ENCODE data around the gene CYS1.

The CYS1 gene

GRCh38 chr2:10126632-10127026 lies 46.4 kb upstream of the CYS1 start:
- H2AFZ ChIP-seq (ENCODE audit: low read depth, low read length): no peak overlapping the region
- H3K27me3 ChIP-seq (ENCODE audit: insufficient read depth, low read length, poor library complexity): no peaks in the 10 kb centered on the region
- peaks cover 93% of the 10 kb centered on the region for H3K36me3 ChIP-seq (ENCODE audit: insufficient read depth, low read length)
- peaks cover 80% of the 10 kb centered on the region for H4K20me1 ChIP-seq (ENCODE audit: insufficient read depth, low read length)
- H3K4me3 ChIP-seq (ENCODE audit: low read depth in 1 of 2, low read length in 2 of 2): peak overlapping the region; percentile 2 to 96; a peak in 3 of 4 replicates
- peak overlapping the region; percentile 70 for H3K4me2 ChIP-seq (ENCODE audit: insufficient read depth, low read length)
- peaks cover 65% of the 10 kb centered on the region for H3K4me1 ChIP-seq (ENCODE audit: insufficient read depth, low read length)
- H3K79me2 ChIP-seq (ENCODE audit: insufficient read depth, low read length): peaks cover 97% of the 10 kb centered on the region
- no peaks in the 10 kb centered on the region for H3K9me3 ChIP-seq (ENCODE audit: insufficient read depth, low read length, severe bottlenecking)
- no peak for ATAC-seq (ENCODE audit: insufficient read depth, low read depth)
- no peak for DNase-seq
- H3K27ac ChIP-seq (ENCODE audit: low read length): peak overlapping the region; percentile 39; the same call in 1 of the 2 replicates
- peak overlapping the region; percentile 100 for H3K9ac ChIP-seq (ENCODE audit: low read depth, low read length)
- TF ChIP-seq CTCF (IDR thresholded peaks at IDR 0.05; ENCODE audit: borderline replicate concordance, extremely low read depth, low read length, poor library complexity, severe bottlenecking): peak; percentile 6
- TF ChIP-seq EZH2 (IDR thresholded peaks at IDR 0.05; ENCODE audit: borderline replicate concordance, low read depth, low read length, severe bottlenecking): no peak

- Histone ChIP-seq H3K4me3 (ENCODE audit: low read depth in 1 of 2, low read length in 2 of 2) (peak overlapping the region; percentile 6 to 96; a peak in 3 of 4 replicates), H3K9me3 (ENCODE audit: insufficient read depth, low read length, severe bottlenecking) (no peaks in the 10 kb centered on the region), H3K79me2 (ENCODE audit: insufficient read depth, low read length) (peaks cover 98% of the 10 kb centered on the region), H3K9ac (ENCODE audit: low read depth, low read length) (peak overlapping the region; percentile 100), H3K4me1 (ENCODE audit: insufficient read depth, low read length) (peaks cover 64% of the 10 kb centered on the region), H2AFZ (ENCODE audit: low read depth, low read length) (no peak overlapping the region), H3K4me2 (ENCODE audit: insufficient read depth, low read length) (peak overlapping the region; percentile 70), H3K27ac (ENCODE audit: low read length) (peak overlapping the region; percentile 65), H3K27me3 (ENCODE audit: insufficient read depth, low read length, poor library complexity) (no peaks in the 10 kb centered on the region), H4K20me1 (ENCODE audit: insufficient read depth, low read length) (peaks cover 75% of the 10 kb centered on the region), H3K36me3 (ENCODE audit: insufficient read depth, low read length) (peaks cover 89% of the 10 kb centered on the region)
- ATAC-seq (ENCODE audit: insufficient read depth, low read depth) (no peak), DNase-seq (no peak)
- TF ChIP-seq CTCF (IDR thresholded peaks at IDR 0.05; ENCODE audit: borderline replicate concordance, extremely low read depth, low read length, poor library complexity, severe bottlenecking): no peak
- TF ChIP-seq EZH2 (IDR thresholded peaks at IDR 0.05; ENCODE audit: borderline replicate concordance, low read depth, low read length, severe bottlenecking): no peak
Measured at GRCh38 chr2:10125842-10126631, 45.8 kb upstream of the CYS1 start.

GRCh38 chr2:10124538-10125045 lies 44.4 kb upstream of the CYS1 start:
- H4K20me1 ChIP-seq (ENCODE audit: insufficient read depth, low read length): peaks cover 63% of the 10 kb centered on the region
- ATAC-seq (ENCODE audit: insufficient read depth, low read depth): no peak
- peak overlapping the region; percentile 70 for H3K4me2 ChIP-seq (ENCODE audit: insufficient read depth, low read length)
- peak; percentile 69 for DNase-seq
- peaks cover 60% of the 10 kb centered on the region for H3K4me1 ChIP-seq (ENCODE audit: insufficient read depth, low read length)
- H3K36me3 ChIP-seq (ENCODE audit: insufficient read depth, low read length): peaks cover 75% of the 10 kb centered on the region
- H3K4me3 ChIP-seq (ENCODE audit: low read depth in 1 of 2, low read length in 2 of 2): peak overlapping the region; percentile 53 to 96; a peak in 3 of 4 replicates
- peaks cover 96% of the 10 kb centered on the region for H3K79me2 ChIP-seq (ENCODE audit: insufficient read depth, low read length)
- peak overlapping the region; percentile 100 for H3K27ac ChIP-seq (ENCODE audit: low read length)
- H2AFZ ChIP-seq (ENCODE audit: low read depth, low read length): no peak overlapping the region
- TF ChIP-seq CTCF (IDR thresholded peaks at IDR 0.05; ENCODE audit: borderline replicate concordance, extremely low read depth, low read length, poor library complexity, severe bottlenecking) (peak; percentile 68), EZH2 (IDR thresholded peaks at IDR 0.05; ENCODE audit: borderline replicate concordance, low read depth, low read length, severe bottlenecking) (no peak)
- H3K9ac ChIP-seq (ENCODE audit: low read depth, low read length): peak overlapping the region; percentile 100
- no peaks in the 10 kb centered on the region for H3K9me3 ChIP-seq (ENCODE audit: insufficient read depth, low read length, severe bottlenecking)
- no peaks in the 10 kb centered on the region for H3K27me3 ChIP-seq (ENCODE audit: insufficient read depth, low read length, poor library complexity)

Measured in DND-41 (cell line).